Measurements from ENCODE around the gene TCF7L1. TPM values are rescaled to one million over a fixed set of nuclear protein-coding genes. Genes with fewer than 3 reads are reported as not detected.

Gene TCF7L1
- total and polyA plus RNA-seq, 9 of the 15 experiments (the other 6 are each of a cell fraction or from before 2014, with no cell fraction given): 0.03 to 0.11 (median 0.07) TPM; not detected in 5

- intact Hi-C loops (cut with micrococcal nuclease) (no loop called here), in situ Hi-C loops (cut with MboI) (no loop called here)
- peak in 2 of 4 experiments; percentile 3 to 16 for DNase-seq (ENCODE audit: extremely low read depth in 1 of 4, low spot score in 3 of 4)
- CTCF ChIA-PET (ENCODE audit: low intra/inter-chr PET ratio): no interaction called here
- H3K4me1 ChIP-seq (replicated peaks in 1 of 2; ENCODE audit: control insufficient read depth in 2 of 2, insufficient read depth in 2 of 2, low read length in 2 of 2): no peaks in the 10 kb centered on the region
- H3K27ac ChIP-seq (ENCODE audit: extremely low read depth, low read depth, low read length): no peak overlapping the region
- no peaks in the 10 kb centered on the region; the same call in 1 of the 2 replicates for H3K9me3 ChIP-seq (replicated peaks; ENCODE audit: control insufficient read depth, insufficient read depth, low read depth, low read length)
- H3K4me2 ChIP-seq (ENCODE audit: insufficient read depth, low read length): no peak overlapping the region
- H3K9me1 ChIP-seq (ENCODE audit: control insufficient read depth, insufficient read depth, low read length): no peaks in the 10 kb centered on the region
- POLR2A ChIA-PET: interaction anchor here (0.6 to 0.8 kb wide), 4 partner anchors 13 to 334 kb away, joined by 3 to 4 read pairs (median 4); no protein-coding TSS in a partner anchor
- peak; percentile 63 for ATAC-seq
- no peak for FAIRE-seq
- H3K27me3 ChIP-seq (ENCODE audit: control insufficient read depth in 2 of 2, insufficient read depth in 2 of 2, low read length in 2 of 2): peaks cover 3 to 43% of the 10 kb centered on the region in 2 experiments; a peak in 4 of 5 replicates
- H2AFZ ChIP-seq (ENCODE audit: low read depth, low read length): no peak overlapping the region
- 4% methylated on average over 5 of the region's 5 CpGs for WGBS (ENCODE audit: insufficient coverage, low coverage, missing lambda C conversion rate)
- H3K79me2 ChIP-seq (ENCODE audit: control insufficient read depth, insufficient read depth, low read length): no peaks in the 10 kb centered on the region
- no peaks in the 10 kb centered on the region for H3K36me3 ChIP-seq (ENCODE audit: control insufficient read depth, insufficient read depth, low read length)
- H4K20me1 ChIP-seq (replicated peaks; ENCODE audit: control insufficient read depth, insufficient read depth, low read length): no peaks in the 10 kb centered on the region
- H3K4me3 ChIP-seq: no peak overlapping the region
- BruUV-seq (replicated peaks): no TSS peak
- no peak overlapping the region for H3K9ac ChIP-seq (ENCODE audit: insufficient read depth in 1 of 2, low read depth in 2 of 2, low read length in 2 of 2)
- TF ChIP-seq TAL1 (IDR thresholded peaks at IDR 0.05) (no peak), BRF2 (IDR thresholded peaks at IDR 0.05; ENCODE audit: borderline replicate concordance, insufficient read depth, insufficient read length) (no peak), ZBTB40 (IDR thresholded peaks at IDR 0.05) (no peak), ZBTB40 (CRISPR knock-in tag; IDR thresholded peaks at IDR 0.05) (no peak), POLR3A (IDR thresholded peaks at IDR 0.05; ENCODE audit: borderline replicate concordance, extremely low read depth, insufficient read depth, insufficient read length) (no peak), MLLT1 (IDR thresholded peaks at IDR 0.05) (no peak), ZNF57 (CRISPR knock-in tag; IDR thresholded peaks at IDR 0.05) (no peak), PHF21A (IDR thresholded peaks at IDR 0.05; ENCODE audit: borderline replicate concordance, low read depth) (no peak), NCOA1 (IDR thresholded peaks at IDR 0.05; ENCODE audit: low read depth) (no peak), ELK1 (CRISPR knock-in tag; IDR thresholded peaks at IDR 0.05) (no peak)
Observed at GRCh38 chr2:85181134-85181631, 48.0 kb downstream of the TCF7L1 start.

All from K562 (cell line).